GM18870 (cell line): ENCODE data around the gene AP5M1.
"Not testable (repeated sequence)": the region's sequence is repeated elsewhere in the genome, so short reads cannot be mapped to it uniquely, and the experiment has no call there.

Source experiments
- ATAC-seq: cut with Tn5 transposase; IDR thresholded peaks from one replicate; pipeline ENCODE4 v1.9.1; 2021; ENCODE audit warnings: moderate library complexity; ENCODE audit not compliant: unreplicated experiment

The AP5M1 gene

GRCh38 chr14:57290751-57291150, 22.0 kb downstream of the AP5M1 start:
- ATAC-seq = no peak

DNA sequence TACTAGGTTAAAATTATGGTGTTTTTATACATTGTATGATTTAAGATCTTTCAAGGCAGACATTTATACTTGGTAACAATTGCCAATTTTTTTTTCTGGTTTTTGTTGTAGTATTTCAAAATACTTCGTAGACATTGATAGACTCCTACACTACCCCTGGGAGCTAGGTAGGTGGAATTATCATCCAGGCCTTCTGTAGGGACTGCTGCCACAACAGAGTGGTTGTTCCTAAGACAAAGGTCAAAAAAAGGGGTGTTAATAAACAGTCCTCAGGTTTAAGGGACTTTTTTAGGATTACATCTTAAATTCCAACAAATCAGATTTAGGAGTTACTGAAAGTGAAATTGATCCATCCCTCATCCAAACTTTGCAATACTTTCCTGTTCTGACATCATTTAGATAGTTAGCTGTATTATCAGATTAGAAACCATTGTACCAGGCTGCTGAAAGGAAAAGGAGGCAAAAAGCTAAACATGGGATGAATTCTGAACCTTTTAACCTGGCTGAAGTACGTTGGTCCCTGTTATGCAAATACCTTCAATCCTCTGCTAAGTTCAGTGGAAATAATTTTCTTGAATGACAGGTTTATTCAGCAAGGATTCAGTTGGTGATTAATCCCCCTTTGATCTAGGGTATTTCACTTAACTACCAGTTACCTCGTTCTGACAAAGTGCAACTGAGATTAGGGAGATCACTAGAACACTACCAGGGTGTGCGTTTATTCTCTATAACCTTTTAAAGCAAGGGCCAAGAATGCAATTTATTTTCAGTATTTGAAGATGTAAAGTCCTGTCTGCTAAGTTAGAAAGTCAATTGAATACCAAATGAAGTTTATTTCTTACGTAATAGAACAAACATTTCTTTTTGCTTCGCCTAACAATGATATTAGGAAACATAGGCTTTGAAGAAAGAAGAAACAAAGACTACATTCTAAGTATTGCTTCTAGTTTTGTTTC, 23.2 kb downstream of the AP5M1 start:
- no peak for ATAC-seq

- ATAC-seq = no peak
These were observed 25.4 kb downstream of the AP5M1 start for GRCh38 chr14:57293866-57294837.

GRCh38 chr14:57295239-57295638, 26.5 kb downstream of the AP5M1 start:
- ATAC-seq = no peak

DNA sequence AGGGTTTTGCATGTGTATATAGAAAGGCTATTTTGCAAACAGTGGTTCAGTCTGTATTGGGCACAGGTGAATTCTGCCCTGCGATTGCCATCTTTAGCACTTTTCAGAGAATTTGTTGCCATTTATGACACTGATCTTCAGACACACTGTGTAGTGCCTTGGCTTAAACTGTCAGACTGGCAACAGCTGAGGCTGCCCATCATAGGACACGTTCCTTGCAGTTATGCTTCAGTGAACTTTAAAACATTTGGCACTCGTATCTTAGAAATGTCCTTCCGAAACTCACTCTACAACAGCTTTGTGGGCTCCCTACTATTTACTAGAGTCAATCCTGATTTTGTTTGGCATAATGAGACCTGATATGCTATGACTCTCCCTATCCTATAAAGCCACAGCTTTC, 29.1 kb downstream of the AP5M1 start:
- no peak for ATAC-seq

DNA sequence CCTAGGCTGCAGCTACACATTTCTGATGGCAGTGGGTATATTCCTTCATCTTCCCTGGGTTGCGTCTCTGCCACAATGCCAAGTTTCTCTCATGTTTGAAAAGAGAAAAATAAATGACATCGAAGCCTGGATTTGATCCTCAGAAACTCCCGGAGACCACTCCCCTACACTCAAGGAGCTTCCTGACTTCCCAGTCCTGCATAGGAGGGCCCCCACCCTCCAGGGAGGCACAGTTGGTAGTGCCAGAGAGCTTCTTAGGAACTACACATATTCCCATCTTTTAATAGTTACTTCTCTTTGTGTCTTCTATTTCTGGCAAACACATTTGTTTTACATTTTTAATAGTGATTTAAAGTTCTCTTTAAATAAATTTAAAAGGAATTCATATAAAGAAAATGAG, 30.7 kb downstream of the AP5M1 start:
- no peak for ATAC-seq

GRCh38 chr14:57302883-57303282, 34.1 kb downstream of the AP5M1 start:
- no peak for ATAC-seq

- ATAC-seq = no peak
These were observed 45.8 kb downstream of the AP5M1 start for GRCh38 chr14:57314396-57315089.

GRCh38 chr14:57317248-57317833, 48.6 kb downstream of the AP5M1 start:
- no peak for ATAC-seq

GRCh38 chr14:57319636-57320192, 50.9 kb downstream of the AP5M1 start:
- ATAC-seq = no peak

- no peak for ATAC-seq
These were observed 55.0 kb downstream of the AP5M1 start for GRCh38 chr14:57323721-57324120.

DNA sequence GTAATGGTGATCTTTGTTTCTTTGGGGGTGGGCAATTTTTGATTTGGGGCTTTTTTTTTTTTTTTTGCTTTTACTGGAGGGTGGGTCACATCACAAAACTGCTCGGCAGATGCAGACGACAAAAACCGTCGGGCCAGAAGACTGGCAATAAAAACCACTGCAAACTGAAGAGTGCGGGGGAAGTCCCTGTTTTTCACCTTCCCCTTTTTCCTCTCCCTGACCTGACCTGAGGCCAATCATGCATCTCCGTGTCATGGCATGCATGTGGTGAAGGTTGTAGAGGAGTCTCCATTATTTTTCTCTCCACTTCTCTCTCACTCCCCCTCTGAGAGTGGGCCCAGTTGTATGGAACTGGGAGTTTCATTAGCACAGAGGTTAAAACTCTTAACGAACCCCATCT, 57.5 kb downstream of the AP5M1 start:
- ATAC-seq = peak; percentile 82

DNA sequence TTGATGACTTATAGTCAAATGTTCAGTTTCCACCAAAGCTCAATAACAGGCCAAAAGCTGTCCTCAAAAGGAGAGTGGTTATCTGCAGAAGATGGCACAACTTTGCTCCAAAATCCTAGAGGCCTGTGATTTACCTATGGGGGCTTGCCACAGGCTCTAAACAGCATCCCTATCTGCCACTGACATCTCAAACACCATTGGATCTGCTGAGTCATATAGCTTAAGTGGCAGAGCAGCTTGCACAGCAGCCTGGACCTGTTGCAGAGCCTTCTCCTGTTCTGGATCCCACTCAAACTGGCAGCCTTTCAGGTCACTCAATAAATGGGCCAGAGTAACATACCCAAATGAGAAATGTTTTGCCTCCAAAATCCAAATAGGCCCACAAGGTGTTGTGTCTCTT, 61.1 kb downstream of the AP5M1 start:
- no peak for ATAC-seq

GRCh38 chr14:57332475-57332874, 63.7 kb downstream of the AP5M1 start:
- ATAC-seq = not testable (repeated sequence)

DNA sequence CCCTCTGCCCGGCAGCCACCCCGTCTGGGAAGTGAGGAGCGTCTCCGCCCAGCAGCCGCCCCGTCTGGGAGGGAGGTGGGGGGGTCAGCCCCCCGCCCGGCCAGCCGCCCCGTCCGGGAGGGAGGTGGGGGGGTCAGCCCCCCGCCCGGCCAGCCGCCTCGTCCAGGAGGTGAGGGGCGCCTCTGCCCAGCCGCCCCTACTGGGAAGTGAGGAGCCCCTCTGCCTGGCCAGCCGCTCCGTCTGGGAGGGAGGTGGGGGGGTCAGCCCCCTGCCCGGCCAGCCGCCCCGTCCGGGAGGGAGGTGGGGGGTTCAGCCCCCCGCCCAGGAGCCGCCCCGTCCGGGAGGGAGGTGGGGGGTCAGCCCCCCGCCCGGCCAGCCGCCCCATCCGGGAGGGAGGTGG, 65.0 kb downstream of the AP5M1 start:
- ATAC-seq = not testable (repeated sequence)

- not testable (repeated sequence) for ATAC-seq
These were observed 75.0 kb downstream of the AP5M1 start for GRCh38 chr14:57343545-57344297.

GRCh38 chr14:57345106-57345505, 76.3 kb downstream of the AP5M1 start:
- ATAC-seq = no peak

GRCh38 chr14:57346741-57347140, 78.0 kb downstream of the AP5M1 start:
- no peak for ATAC-seq
